ENCODE results near the gene CREBBP. TPM values are rescaled to one million over a fixed set of nuclear protein-coding genes. Genes with fewer than 3 reads are reported as not detected.

CREBBP gene
- total and polyA plus RNA-seq, 10 donors, result 5.8 to 153 (median 99.9) TPM

DNA sequence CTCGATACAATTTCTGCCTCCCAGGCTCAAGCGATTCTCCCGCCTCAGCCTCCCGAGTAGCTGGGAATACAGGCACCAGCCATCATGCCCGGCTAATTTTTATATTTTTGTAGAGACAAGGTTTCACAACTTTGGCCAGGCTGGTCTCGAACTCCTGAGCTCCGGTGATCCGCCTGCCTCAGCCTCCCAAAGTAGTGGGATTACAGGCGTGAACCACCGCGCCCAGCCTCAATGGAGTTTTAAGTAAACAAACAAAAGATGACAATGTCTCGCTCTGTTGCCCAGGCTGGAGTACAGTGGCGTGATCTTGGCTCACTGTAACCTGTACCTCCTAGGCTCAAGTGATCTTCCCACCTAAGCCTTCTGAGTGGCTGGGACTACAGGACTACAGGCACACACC lies 110.6 kb downstream of the CREBBP start:
- H3K4me1 ChIP-seq, result peaks cover 0 to 28% (median 9%) of the 10 kb centered on the region in 6 donors
- no peak overlapping the region for H3K4me3 ChIP-seq
- DNase-seq, result no peak
- TF ChIP-seq, protein P1, sequence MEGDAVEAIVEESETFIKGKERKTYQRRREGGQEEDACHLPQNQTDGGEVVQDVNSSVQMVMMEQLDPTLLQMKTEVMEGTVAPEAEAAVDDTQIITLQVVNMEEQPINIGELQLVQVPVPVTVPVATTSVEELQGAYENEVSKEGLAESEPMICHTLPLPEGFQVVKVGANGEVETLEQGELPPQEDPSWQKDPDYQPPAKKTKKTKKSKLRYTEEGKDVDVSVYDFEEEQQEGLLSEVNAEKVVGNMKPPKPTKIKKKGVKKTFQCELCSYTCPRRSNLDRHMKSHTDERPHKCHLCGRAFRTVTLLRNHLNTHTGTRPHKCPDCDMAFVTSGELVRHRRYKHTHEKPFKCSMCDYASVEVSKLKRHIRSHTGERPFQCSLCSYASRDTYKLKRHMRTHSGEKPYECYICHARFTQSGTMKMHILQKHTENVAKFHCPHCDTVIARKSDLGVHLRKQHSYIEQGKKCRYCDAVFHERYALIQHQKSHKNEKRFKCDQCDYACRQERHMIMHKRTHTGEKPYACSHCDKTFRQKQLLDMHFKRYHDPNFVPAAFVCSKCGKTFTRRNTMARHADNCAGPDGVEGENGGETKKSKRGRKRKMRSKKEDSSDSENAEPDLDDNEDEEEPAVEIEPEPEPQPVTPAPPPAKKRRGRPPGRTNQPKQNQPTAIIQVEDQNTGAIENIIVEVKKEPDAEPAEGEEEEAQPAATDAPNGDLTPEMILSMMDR (IDR thresholded peaks at IDR 0.05 in 8 of 11, conservative IDR thresholded peaks at IDR 0.05 in 3 of 11), result no peak
- no peak for TF ChIP-seq POLR2A (IDR thresholded peaks at IDR 0.05)
- TF ChIP-seq POLR2AphosphoS5 (IDR thresholded peaks at IDR 0.05), result no peak
- H3K36me3 ChIP-seq, result peaks cover 0 to 100% (median 93%) of the 10 kb centered on the region in 6 donors
- no peaks in the 10 kb centered on the region for H3K9me3 ChIP-seq
- H3K27me3 ChIP-seq (replicated peaks in 1 of 7), result no peaks in the 10 kb centered on the region
- intact Hi-C loops (cut with DNase I; ENCODE audit: low total_unique reads), result no loop called here
- WGBS, 5 donors, result 96 to 98% (median 97%) methylated on average over 13 of the region's 13 CpGs
- no peak overlapping the region for H3K27ac ChIP-seq

DNA sequence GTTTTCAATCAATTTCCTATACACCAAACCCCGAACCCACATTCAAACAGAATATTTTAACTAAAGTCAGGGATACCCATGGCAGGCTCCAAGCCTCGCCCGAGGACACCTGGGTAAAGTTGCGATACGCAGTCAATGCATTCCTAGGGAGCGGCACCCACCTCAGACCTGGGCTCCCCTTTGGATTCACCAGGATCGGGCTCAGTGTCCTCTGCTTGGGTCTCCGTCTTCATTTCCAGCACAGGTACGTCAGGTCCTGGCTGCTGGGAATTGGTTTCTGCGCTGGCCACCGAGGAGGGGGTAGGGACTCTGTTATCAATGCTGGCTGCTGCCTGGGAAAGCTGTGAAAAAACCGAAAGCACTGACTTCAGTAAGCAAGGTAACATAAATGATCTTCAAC lies 111.5 kb downstream of the CREBBP start:
- intact Hi-C loops (cut with DNase I; ENCODE audit: low total_unique reads), result no loop called here

DNA sequence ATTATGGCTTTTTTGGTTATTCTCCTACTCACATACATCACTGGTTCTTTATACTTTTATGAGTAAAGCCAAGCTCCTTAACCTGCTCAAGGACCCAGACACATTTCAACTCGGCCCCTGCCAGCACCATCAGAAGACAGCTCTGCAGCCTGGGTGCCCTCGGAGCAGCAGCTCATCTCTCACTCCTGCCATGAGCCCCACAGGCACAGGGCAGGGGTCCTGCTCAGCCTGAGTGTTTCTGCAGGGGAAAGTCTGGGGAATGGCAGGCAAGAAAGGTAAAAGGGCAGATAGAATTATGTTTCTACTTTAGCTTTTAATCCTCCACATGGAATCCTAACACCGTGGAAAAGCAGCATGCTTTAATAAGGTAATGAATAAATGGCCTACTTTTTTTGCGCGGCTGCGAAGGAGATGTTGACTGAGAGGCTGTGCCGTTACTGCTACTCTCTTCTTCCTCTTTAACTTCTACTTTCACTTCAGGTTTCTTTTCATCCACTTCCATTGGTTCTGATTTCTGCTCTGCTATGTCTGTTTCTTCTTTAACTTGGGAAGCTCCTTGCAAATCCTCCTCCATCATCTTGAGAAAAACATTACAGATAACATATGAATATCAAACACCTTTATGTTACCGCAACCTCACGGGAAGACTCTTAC lies 113.1 kb downstream of the CREBBP start:
- intact Hi-C loops (cut with DNase I; ENCODE audit: low total_unique reads), result no loop called here
- H3K9me3 ChIP-seq, result no peaks in the 10 kb centered on the region
- 77 to 86% (median 78%) methylated on average over 9 of the region's 9 CpGs for WGBS, 5 donors
- H3K4me3 ChIP-seq, result no peak overlapping the region
- H3K27ac ChIP-seq, result peak overlapping the region in 3 of 8 donors; percentile 13 to 49 (median 36)
- H3K4me1 ChIP-seq, result peaks cover 0 to 18% (median 9%) of the 10 kb centered on the region in 6 donors
- H3K36me3 ChIP-seq, result peaks cover 0 to 100% (median 92%) of the 10 kb centered on the region in 6 donors
- no peak for DNase-seq
- H3K27me3 ChIP-seq (replicated peaks in 1 of 7), result no peaks in the 10 kb centered on the region
- no peak for TF ChIP-seq POLR2A (IDR thresholded peaks at IDR 0.05)
- TF ChIP-seq POLR2AphosphoS5 (IDR thresholded peaks at IDR 0.05), result peak in 1 of 3 donors; percentile 24
- TF ChIP-seq, protein P1 (IDR thresholded peaks at IDR 0.05 in 8 of 11, conservative IDR thresholded peaks at IDR 0.05 in 3 of 11), result no peak

More for the DNA sequence above, 111.5 kb downstream of the CREBBP start:
- Histone ChIP-seq H3K9me3 (no peaks in the 10 kb centered on the region), H3K4me1 (peaks cover 0 to 25% (median 9%) of the 10 kb centered on the region in 6 donors), H3K4me3 (no peak overlapping the region), H3K27ac (no peak overlapping the region), H3K27me3 (replicated peaks in 1 of 7) (no peaks in the 10 kb centered on the region), H3K36me3 (peaks cover 0 to 100% (median 92%) of the 10 kb centered on the region in 6 donors)
- WGBS, 5 donors, result 96 to 98% (median 97%) methylated on average over 12 of the region's 12 CpGs
- no peak for DNase-seq
- no peak for TF ChIP-seq POLR2AphosphoS5 (IDR thresholded peaks at IDR 0.05)
- TF ChIP-seq POLR2A (IDR thresholded peaks at IDR 0.05), result no peak
- TF ChIP-seq, protein P1 (IDR thresholded peaks at IDR 0.05 in 8 of 11, conservative IDR thresholded peaks at IDR 0.05 in 3 of 11), result no peak

DNA sequence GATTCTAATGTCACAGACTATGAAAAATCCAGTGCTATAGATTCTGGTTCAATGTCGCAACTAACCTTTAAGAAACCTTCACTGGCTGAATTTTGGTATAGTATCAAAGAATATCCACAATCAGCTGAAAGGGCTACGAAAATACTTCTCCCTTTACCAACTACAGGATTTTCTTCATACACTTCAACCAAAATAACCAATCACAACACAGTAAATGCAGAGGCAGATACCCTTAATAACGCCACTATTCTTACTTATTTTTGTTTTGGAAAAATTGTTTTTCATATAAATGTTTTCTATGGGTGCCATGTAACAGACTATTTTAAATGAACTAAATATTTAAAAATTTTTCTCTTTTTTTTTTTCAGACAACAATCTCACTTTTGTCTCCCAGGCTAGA lies 114.3 kb downstream of the CREBBP start:
- Histone ChIP-seq H3K27me3 (replicated peaks in 1 of 7) (no peaks in the 10 kb centered on the region), H3K27ac (no peak overlapping the region), H3K4me3 (no peak overlapping the region), H3K9me3 (no peaks in the 10 kb centered on the region), H3K4me1 (peaks cover 0 to 18% (median 9%) of the 10 kb centered on the region in 6 donors), H3K36me3 (peaks cover 0 to 100% (median 98%) of the 10 kb centered on the region in 6 donors)
- intact Hi-C loops (cut with DNase I; ENCODE audit: low total_unique reads), result no loop called here
- no peak for DNase-seq
- TF ChIP-seq POLR2A (IDR thresholded peaks at IDR 0.05) (no peak), POLR2AphosphoS5 (IDR thresholded peaks at IDR 0.05) (no peak)
- TF ChIP-seq, protein P1 (IDR thresholded peaks at IDR 0.05 in 8 of 11, conservative IDR thresholded peaks at IDR 0.05 in 3 of 11), result no peak
- 93 to 98% (median 96%) methylated on average over 3 of the region's 3 CpGs for WGBS, 5 donors
